OCI-LY3 (cell line): ENCODE measurements around the gene FZR1.

Experiments used
- H2AFZ ChIP-seq: fragments of 200-600, 300-600 bp; shearing (Covaris generic); 2 replicates; pipeline ENCODE4 v1.6.0; 2014; ENCODE audit warnings: antibody characterized with exemption, low read depth, low read length
- H3K27ac ChIP-seq: fragments of 200-600, 300-600 bp; sonication (generic); 2 replicates; pipeline ENCODE4 v1.5.1; 2014; ENCODE audit warnings: mild to moderate bottlenecking, low read length, moderate library complexity, mixed read lengths
- H3K27me3 ChIP-seq: fragments of 200-600, 300-600 bp; sonication (generic); 2 replicates; pipeline ENCODE4 v1.6.1; 2014; ENCODE audit warnings: low read depth, low read length, mixed read lengths
- H3K36me3 ChIP-seq: fragments of 200-600, 300-600 bp; sonication (generic); replicated peaks from 2 replicates; pipeline ENCODE3; 2014; ENCODE audit warnings: low read depth, low read length, mixed read lengths
- H3K4me1 ChIP-seq: fragments of 300-600, 200-600 bp; sonication (generic); 2 replicates; pipeline ENCODE4 v1.6.1; 2014; ENCODE audit warnings: low read length, mixed read lengths
- H3K4me2 ChIP-seq: fragments of 200-600, 300-600 bp; sonication (generic); 2 replicates; pipeline ENCODE4 v1.6.1; 2014; ENCODE audit warnings: low read length, mixed read lengths
- H3K4me3 ChIP-seq: fragments of 300-600, 200-600 bp; sonication (generic); 2 replicates; pipeline ENCODE4 v1.5.1; 2014; ENCODE audit warnings: antibody characterized with exemption, mild to moderate bottlenecking, low read length, moderate library complexity
- H3K79me2 ChIP-seq: fragments of 300-600, 200-600 bp; shearing (Covaris generic); 2 replicates; pipeline ENCODE4 v1.6.1; 2014; ENCODE audit warnings: mild to moderate bottlenecking, low read length, mixed read lengths
- H3K9ac ChIP-seq: fragments of 300-600, 200-600 bp; shearing (Covaris generic); 2 replicates; pipeline ENCODE4 v1.6.0; 2014; ENCODE audit warnings: mild to moderate bottlenecking, low read length, moderate library complexity
- H3K9me3 ChIP-seq: fragments of 200-600, 300-600 bp; shearing (Covaris generic); 2 replicates; pipeline ENCODE4 v1.6.1; 2014; ENCODE audit warnings: low read length, mixed read lengths; ENCODE audit not compliant: insufficient read depth
- H4K20me1 ChIP-seq: fragments of 200-600, 300-600 bp; sonication (generic); 2 replicates; pipeline ENCODE4 v1.6.1; 2016; ENCODE audit warnings: low read length, mixed read lengths; ENCODE audit not compliant: insufficient read depth
- EZH2phosphoT487 ChIP-seq: fragments of 200-600 bp; shearing (Covaris generic); IDR thresholded peaks from 2 replicates; pipeline ENCODE4 v1.6.1; 2018; ENCODE audit warnings: antibody characterized with exemption, mixed run types, low read depth
- TF ChIP-seq, protein P1 (sequence below): fragments of 200-600, 300-600 bp; sonication (generic); IDR thresholded peaks from 2 replicates; pipeline ENCODE4 v1.5.1; 2014; ENCODE audit warnings: antibody characterized with exemption, low read length, low read depth

The FZR1 gene

DNA sequence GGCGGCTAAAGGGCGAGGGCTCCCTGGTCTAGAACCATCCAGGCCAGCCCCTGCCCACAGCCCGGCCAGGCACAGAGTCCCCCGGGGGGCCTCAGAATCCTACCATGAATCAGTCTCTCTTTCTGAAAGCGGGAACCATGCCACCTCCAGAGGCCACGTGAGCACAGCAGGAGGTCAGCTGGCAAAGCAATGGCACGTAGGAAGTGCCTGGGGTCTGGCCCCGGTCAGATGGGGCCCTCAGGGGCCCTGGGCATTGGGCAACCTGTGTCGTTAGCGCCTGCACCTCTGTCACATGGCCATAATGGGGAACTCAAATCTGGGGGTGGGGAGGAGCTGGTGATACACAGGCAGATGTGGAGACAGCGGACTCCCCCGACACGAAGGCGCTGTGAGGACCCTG, 42.5 kb downstream of the FZR1 start:
- Histone ChIP-seq H3K27me3 (no peaks in the 10 kb centered on the region), H3K9me3 (no peaks in the 10 kb centered on the region), H3K27ac (no peak overlapping the region), H2AFZ (no peak overlapping the region), H4K20me1 (peaks cover 12% of the 10 kb centered on the region), H3K4me2 (no peak overlapping the region), H3K4me1 (peaks cover 12% of the 10 kb centered on the region), H3K79me2 (peaks cover 33% of the 10 kb centered on the region), H3K36me3 (peaks cover 41% of the 10 kb centered on the region), H3K9ac (no peak overlapping the region), H3K4me3 (no peak overlapping the region)
- TF ChIP-seq, protein P1, sequence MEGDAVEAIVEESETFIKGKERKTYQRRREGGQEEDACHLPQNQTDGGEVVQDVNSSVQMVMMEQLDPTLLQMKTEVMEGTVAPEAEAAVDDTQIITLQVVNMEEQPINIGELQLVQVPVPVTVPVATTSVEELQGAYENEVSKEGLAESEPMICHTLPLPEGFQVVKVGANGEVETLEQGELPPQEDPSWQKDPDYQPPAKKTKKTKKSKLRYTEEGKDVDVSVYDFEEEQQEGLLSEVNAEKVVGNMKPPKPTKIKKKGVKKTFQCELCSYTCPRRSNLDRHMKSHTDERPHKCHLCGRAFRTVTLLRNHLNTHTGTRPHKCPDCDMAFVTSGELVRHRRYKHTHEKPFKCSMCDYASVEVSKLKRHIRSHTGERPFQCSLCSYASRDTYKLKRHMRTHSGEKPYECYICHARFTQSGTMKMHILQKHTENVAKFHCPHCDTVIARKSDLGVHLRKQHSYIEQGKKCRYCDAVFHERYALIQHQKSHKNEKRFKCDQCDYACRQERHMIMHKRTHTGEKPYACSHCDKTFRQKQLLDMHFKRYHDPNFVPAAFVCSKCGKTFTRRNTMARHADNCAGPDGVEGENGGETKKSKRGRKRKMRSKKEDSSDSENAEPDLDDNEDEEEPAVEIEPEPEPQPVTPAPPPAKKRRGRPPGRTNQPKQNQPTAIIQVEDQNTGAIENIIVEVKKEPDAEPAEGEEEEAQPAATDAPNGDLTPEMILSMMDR, result no peak
- no peak for TF ChIP-seq EZH2phosphoT487

DNA sequence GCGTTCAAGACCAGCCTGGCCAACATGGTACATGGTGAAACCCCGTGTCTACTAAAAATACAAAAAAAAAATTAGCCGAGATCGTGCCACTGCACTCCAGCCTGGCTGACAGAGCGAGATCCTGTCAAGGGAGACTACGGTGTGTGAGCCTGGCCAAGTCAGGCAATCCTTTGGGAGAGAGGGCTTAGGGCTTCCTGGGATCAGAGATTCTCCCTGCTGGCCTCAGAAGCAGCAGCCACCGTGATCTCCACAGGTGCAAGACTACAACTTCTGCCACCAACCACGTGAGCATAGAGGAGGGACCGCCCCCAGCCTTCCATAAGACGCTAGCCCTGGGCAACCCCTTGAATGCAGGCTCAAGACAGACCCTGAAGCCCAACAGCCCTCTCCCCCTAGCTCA, 43.7 kb downstream of the FZR1 start:
- no peak overlapping the region for H3K9ac ChIP-seq
- H3K9me3 ChIP-seq, result no peaks in the 10 kb centered on the region
- H3K79me2 ChIP-seq, result peaks cover 45% of the 10 kb centered on the region
- H3K36me3 ChIP-seq, result peaks cover 36% of the 10 kb centered on the region
- H4K20me1 ChIP-seq, result peaks cover 12% of the 10 kb centered on the region
- H2AFZ ChIP-seq, result no peak overlapping the region
- H3K4me1 ChIP-seq, result peaks cover 24% of the 10 kb centered on the region
- no peak overlapping the region for H3K4me2 ChIP-seq
- H3K4me3 ChIP-seq, result no peak overlapping the region
- H3K27ac ChIP-seq, result no peak overlapping the region
- TF ChIP-seq EZH2phosphoT487, result no peak
- TF ChIP-seq, protein P1, result no peak
- H3K27me3 ChIP-seq, result no peaks in the 10 kb centered on the region

DNA sequence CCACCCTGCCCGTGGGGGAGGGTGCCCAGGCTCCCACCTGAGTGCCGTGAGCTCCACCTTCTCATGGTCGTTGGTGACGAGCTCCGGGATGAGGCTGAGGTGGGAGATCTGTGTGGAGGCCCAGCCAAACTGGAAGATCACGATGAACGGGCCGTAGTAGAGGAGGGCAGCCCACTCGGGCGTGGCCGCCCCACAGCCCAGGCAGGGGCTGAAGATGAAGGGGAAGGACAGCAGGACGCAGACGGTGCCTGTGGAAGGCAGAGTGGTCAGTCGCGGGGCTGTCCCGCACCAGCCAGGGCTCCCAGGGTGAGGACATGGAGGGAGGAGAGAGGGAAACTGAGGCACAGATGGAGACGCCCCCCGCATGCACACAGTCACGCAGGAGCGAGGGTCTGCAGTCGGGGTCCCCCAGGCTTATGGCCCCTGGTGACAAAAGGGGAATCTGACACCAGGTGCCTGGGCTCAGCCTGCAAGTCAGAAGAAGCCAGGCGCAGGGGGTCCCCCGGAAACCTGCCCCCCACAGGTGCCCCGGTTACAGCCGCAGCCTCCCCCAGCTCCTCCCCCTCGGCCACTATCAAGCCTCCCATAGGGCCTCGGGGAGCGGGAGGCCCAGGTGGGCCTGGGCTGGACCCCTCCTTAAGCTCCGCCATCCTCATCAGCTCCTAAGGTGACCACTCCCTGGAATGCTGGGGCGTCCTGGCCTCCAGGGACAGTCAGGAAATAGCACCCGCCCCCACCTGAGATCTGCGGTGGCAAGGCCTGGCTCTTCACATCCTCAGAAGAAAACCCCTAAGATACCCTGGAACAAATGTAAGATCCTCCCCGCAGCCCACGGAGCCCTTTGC, 45.1 kb downstream of the FZR1 start:
- no peak overlapping the region for H3K4me3 ChIP-seq
- peaks cover 35% of the 10 kb centered on the region for H3K4me1 ChIP-seq
- H2AFZ ChIP-seq, result no peak overlapping the region
- H3K9me3 ChIP-seq, result no peaks in the 10 kb centered on the region
- peaks cover 58% of the 10 kb centered on the region for H3K79me2 ChIP-seq
- no peak overlapping the region for H3K9ac ChIP-seq
- no peak overlapping the region for H3K4me2 ChIP-seq
- no peaks in the 10 kb centered on the region for H3K27me3 ChIP-seq
- peaks cover 39% of the 10 kb centered on the region for H3K36me3 ChIP-seq
- peaks cover 4% of the 10 kb centered on the region for H4K20me1 ChIP-seq
- TF ChIP-seq EZH2phosphoT487, result no peak
- TF ChIP-seq, protein P1, result no peak
- no peak overlapping the region for H3K27ac ChIP-seq

DNA sequence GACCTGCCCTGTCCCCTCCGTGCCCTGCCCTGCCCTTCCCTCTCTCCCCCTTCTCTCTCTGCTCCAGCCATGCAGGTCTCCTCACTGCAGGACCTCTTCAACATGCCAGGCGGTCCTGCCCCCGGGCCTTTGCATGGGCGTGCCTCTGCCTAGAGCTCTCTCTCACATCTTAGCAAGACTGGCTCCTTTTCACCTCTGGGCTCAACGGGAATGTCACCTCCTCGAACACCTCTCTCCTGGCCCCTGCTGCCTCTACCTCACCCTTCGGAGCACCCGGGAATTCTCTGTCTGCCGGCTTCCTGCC, 45.6 kb downstream of the FZR1 start:
- no peak overlapping the region for H3K4me3 ChIP-seq
- no peaks in the 10 kb centered on the region for H3K27me3 ChIP-seq
- no peak overlapping the region for H3K4me2 ChIP-seq
- peaks cover 35% of the 10 kb centered on the region for H3K36me3 ChIP-seq
- peaks cover 6% of the 10 kb centered on the region for H4K20me1 ChIP-seq
- H3K9ac ChIP-seq, result no peak overlapping the region
- H3K4me1 ChIP-seq, result peaks cover 39% of the 10 kb centered on the region
- H3K27ac ChIP-seq, result no peak overlapping the region
- H2AFZ ChIP-seq, result no peak overlapping the region
- H3K9me3 ChIP-seq, result no peaks in the 10 kb centered on the region
- peaks cover 64% of the 10 kb centered on the region for H3K79me2 ChIP-seq
- TF ChIP-seq EZH2phosphoT487, result no peak
- TF ChIP-seq, protein P1, result no peak
